ENCODE data around the gene ISLR2. TPM values are rescaled to one million over a fixed set of nuclear protein-coding genes. Genes with fewer than 3 reads are reported as not detected.
A peak's percentile ranks its signal among the peaks of the same experiment; 100 is the strongest.

Gene ISLR2
- total RNA-seq, 1 donor from 2014 or later: not detected

GRCh38 chr15:74170875-74171578, 40.6 kb downstream of the ISLR2 start:
- Mint-ChIP-seq H3K4me3 (no peak overlapping the region), H3K4me1 (ENCODE audit: low read depth) (no peaks in the 10 kb centered on the region), H3K36me3 (ENCODE audit: low read depth) (no peaks in the 10 kb centered on the region), H3K27me3 (ENCODE audit: insufficient read depth) (peaks cover 1% of the 10 kb centered on the region), H3K27ac (no peak overlapping the region), H3K9me3 (no peaks in the 10 kb centered on the region)
- no peak for DNase-seq (ENCODE audit: low spot score)
- intact Hi-C loops (cut with micrococcal nuclease): no loop called here

DNA sequence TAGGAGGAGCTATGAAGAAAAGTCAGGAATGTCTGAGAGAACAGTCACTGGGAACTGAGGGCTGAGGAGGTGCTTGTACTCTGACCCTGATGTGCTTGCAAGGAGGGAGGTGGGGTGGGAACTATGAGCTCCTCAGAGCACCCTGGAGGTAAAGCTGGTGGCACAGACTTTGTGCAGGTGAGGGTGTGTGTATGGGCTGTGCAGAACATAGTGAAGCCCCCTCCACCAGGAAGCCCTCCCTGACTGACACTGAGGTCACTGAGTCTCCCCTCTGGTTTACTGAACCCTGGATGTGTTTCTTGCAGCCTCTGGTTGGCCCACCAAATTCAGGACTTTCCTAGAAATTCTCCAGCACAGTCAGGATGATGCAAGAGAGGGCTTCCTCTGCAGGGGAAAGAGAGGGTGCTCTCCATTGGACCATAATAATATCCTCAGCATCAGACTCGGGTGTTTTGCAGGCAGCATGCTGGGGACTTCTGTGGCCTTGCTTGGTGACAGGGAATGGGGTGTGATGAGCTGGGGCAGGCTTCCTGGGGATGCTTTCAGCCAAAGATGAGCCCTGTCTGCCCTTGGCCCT, 41.7 kb downstream of the ISLR2 start:
- DNase-seq (ENCODE audit: low spot score): no peak

DNA sequence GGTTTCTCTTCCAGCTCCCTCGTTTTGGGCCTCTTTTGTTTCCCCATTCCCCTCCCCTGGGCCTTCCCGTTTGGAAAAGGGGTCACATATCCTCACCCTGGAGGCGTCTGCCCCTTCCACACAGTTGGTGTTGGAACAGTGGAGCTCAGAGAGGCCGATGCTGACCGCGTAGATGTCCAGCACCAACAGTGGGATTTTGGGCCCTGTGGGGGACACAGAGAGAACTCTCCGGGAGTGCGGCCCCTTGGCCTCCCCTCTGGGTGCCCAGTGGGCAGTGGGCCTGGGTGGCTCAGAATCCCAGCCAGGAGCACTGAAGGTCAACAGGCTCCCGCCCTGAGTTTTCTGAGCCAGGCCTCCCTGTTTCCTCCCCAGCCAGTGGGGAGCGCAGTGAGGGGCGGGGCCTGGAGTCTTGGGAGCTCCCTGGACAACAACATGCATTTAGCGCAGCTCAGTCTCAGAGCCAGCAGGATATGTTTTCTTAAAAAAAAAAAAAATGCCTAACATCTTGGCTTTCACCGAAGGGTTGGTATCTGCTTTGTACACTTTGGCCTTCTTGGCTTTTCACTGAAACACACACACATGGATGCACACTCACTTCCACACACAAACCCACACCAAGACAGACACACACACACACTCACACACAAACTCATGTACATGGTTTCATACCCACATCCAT, 42.5 kb downstream of the ISLR2 start:
- Mint-ChIP-seq H3K9me3 (no peaks in the 10 kb centered on the region), H3K4me3 (no peak overlapping the region), H3K27me3 (ENCODE audit: insufficient read depth) (peaks cover 3% of the 10 kb centered on the region), H3K4me1 (ENCODE audit: low read depth) (no peaks in the 10 kb centered on the region), H3K27ac (peak overlapping the region; percentile 66), H3K36me3 (ENCODE audit: low read depth) (no peaks in the 10 kb centered on the region)
- no peak for DNase-seq (ENCODE audit: low spot score)
- intact Hi-C loops (cut with micrococcal nuclease): no loop called here

More for the DNA sequence above, 41.7 kb downstream of the ISLR2 start:
- H3K4me1 Mint-ChIP-seq (ENCODE audit: low read depth): no peaks in the 10 kb centered on the region
- no peaks in the 10 kb centered on the region for H3K9me3 Mint-ChIP-seq
- peaks cover 3% of the 10 kb centered on the region for H3K27me3 Mint-ChIP-seq (ENCODE audit: insufficient read depth)
- no peaks in the 10 kb centered on the region for H3K36me3 Mint-ChIP-seq (ENCODE audit: low read depth)
- intact Hi-C loops (cut with micrococcal nuclease): no loop called here
- H3K27ac Mint-ChIP-seq: no peak overlapping the region
- H3K4me3 Mint-ChIP-seq: no peak overlapping the region

GRCh38 chr15:74173380-74174218, 43.2 kb downstream of the ISLR2 start, which contains the start of gene ISLR:
Gene ISLR, plus strand, starts transcription at chr15:74173710. Its CDS starts 1,149 bp downstream, at chr15:74174859.
- Mint-ChIP-seq H3K9me3 (no peaks in the 10 kb centered on the region), H3K4me1 (ENCODE audit: low read depth) (no peaks in the 10 kb centered on the region), H3K27me3 (ENCODE audit: insufficient read depth) (peaks cover 3% of the 10 kb centered on the region), H3K27ac (peak within 1 kb of the TSS; percentile 66), H3K4me3 (no peak within 1 kb of the TSS), H3K36me3 (ENCODE audit: low read depth) (no peaks in the 10 kb centered on the region)
- intact Hi-C loops (cut with micrococcal nuclease): no loop called here
- DNase-seq (ENCODE audit: low spot score): no peak

GRCh38 chr15:74174219-74174957, 44.0 kb downstream of the ISLR2 start:
- H3K4me3 Mint-ChIP-seq: no peak overlapping the region
- peaks cover 1% of the 10 kb centered on the region for H3K27me3 Mint-ChIP-seq (ENCODE audit: insufficient read depth)
- H3K36me3 Mint-ChIP-seq (ENCODE audit: low read depth): no peaks in the 10 kb centered on the region
- H3K27ac Mint-ChIP-seq: no peak overlapping the region
- no peaks in the 10 kb centered on the region for H3K4me1 Mint-ChIP-seq (ENCODE audit: low read depth)
- H3K9me3 Mint-ChIP-seq: no peaks in the 10 kb centered on the region
- DNase-seq (ENCODE audit: low spot score): no peak
- intact Hi-C loops (cut with micrococcal nuclease): no loop called here

GRCh38 chr15:74174958-74175253, 44.5 kb downstream of the ISLR2 start:
- no peaks in the 10 kb centered on the region for H3K4me1 Mint-ChIP-seq (ENCODE audit: low read depth)
- no peak for DNase-seq (ENCODE audit: low spot score)
- H3K36me3 Mint-ChIP-seq (ENCODE audit: low read depth): no peaks in the 10 kb centered on the region
- intact Hi-C loops (cut with micrococcal nuclease): no loop called here
- no peaks in the 10 kb centered on the region for H3K9me3 Mint-ChIP-seq
- H3K4me3 Mint-ChIP-seq: no peak overlapping the region
- H3K27ac Mint-ChIP-seq: no peak overlapping the region
- H3K27me3 Mint-ChIP-seq (ENCODE audit: insufficient read depth): peaks cover 1% of the 10 kb centered on the region

GRCh38 chr15:74175271-74176191, 45.1 kb downstream of the ISLR2 start:
- intact Hi-C loops (cut with micrococcal nuclease): no loop called here
- Mint-ChIP-seq H3K36me3 (ENCODE audit: low read depth) (no peaks in the 10 kb centered on the region), H3K27me3 (ENCODE audit: insufficient read depth) (peaks cover 3% of the 10 kb centered on the region), H3K4me1 (ENCODE audit: low read depth) (no peaks in the 10 kb centered on the region), H3K9me3 (no peaks in the 10 kb centered on the region), H3K27ac (no peak overlapping the region), H3K4me3 (no peak overlapping the region)
- no peak for DNase-seq (ENCODE audit: low spot score)

DNA sequence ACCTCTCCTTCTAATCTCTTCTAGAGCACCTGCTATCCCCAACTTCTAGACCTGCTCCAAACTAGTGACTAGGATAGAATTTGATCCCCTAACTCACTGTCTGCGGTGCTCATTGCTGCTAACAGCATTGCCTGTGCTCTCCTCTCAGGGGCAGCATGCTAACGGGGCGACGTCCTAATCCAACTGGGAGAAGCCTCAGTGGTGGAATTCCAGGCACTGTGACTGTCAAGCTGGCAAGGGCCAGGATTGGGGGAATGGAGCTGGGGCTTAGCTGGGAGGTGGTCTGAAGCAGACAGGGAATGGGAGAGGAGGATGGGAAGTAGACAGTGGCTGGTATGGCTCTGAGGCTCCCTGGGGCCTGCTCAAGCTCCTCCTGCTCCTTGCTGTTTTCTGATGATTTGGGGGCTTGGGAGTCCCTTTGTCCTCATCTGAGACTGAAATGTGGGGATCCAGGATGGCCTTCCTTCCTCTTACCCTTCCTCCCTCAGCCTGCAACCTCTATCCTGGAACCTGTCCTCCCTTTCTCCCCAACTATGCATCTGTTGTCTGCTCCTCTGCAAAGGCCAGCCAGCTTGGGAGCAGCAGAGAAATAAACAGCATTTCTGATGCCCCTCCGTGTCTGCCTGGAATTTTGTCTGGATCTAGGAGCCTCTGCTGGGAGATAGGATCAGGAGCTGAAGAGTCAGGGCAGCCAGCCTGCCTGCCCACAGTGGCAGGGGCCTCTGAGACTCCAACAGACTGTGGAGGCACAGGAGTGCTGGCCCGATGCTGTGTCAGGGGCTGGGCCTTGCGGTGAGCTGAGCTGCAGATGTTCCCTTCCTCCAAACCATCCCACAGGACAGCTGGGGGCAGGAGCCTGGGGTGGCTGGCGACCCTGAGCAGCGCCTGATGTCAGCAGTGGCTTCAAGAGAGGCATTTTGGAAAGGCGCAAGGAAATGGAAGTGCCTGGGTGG, 46.2 kb downstream of the ISLR2 start:
- Mint-ChIP-seq H3K36me3 (ENCODE audit: low read depth) (no peaks in the 10 kb centered on the region), H3K4me1 (ENCODE audit: low read depth) (no peaks in the 10 kb centered on the region), H3K27me3 (ENCODE audit: insufficient read depth) (peaks cover 3% of the 10 kb centered on the region), H3K4me3 (no peak overlapping the region), H3K27ac (no peak overlapping the region), H3K9me3 (no peaks in the 10 kb centered on the region)
- intact Hi-C loops (cut with micrococcal nuclease): no loop called here
- DNase-seq (ENCODE audit: low spot score): no peak

GRCh38 chr15:74178326-74179100, 48.1 kb downstream of the ISLR2 start:
- peaks cover 3% of the 10 kb centered on the region for H3K27me3 Mint-ChIP-seq (ENCODE audit: insufficient read depth)
- no peak for DNase-seq (ENCODE audit: low spot score)
- no peaks in the 10 kb centered on the region for H3K36me3 Mint-ChIP-seq (ENCODE audit: low read depth)
- intact Hi-C loops (cut with micrococcal nuclease): no loop called here
- H3K4me1 Mint-ChIP-seq (ENCODE audit: low read depth): no peaks in the 10 kb centered on the region
- H3K4me3 Mint-ChIP-seq: no peak overlapping the region
- no peaks in the 10 kb centered on the region for H3K9me3 Mint-ChIP-seq
- no peak overlapping the region for H3K27ac Mint-ChIP-seq

DNA sequence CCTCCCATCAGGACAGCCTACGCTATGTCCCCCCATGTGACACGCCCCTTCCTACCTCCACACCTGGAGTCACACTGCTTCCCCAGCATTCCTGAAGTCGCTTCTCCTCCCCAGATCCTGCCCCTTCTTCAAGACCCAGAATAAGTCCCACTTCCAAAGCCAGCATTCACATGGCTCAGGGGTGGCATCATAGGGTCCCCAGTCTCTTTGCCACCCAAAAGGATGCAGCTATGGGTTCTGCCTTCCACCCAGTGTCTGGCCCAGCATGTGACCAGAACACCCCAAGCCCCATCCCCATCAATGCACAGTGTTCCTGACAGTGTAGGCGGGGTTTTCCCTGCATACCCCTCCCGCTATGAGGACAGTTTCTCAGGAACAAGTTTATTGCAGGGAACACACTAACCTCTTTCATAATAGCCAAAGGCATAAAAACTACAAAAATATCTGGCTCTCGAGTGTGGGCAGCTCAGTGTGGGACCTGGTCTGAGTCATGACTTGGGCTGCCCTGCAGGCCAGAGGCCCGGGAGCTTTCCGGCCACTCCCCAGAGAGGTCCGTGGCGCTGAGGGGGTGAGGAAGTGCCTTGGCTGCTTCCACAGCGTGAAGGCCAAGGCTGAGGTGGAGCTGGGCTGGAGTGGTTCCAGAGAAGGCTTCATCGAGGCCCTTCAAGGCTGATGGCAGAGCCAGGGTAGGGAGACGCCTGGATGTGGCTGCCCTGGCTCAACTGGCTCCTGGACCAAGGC, 48.9 kb downstream of the ISLR2 start:
- H3K4me1 Mint-ChIP-seq (ENCODE audit: low read depth): no peaks in the 10 kb centered on the region
- H3K27me3 Mint-ChIP-seq (ENCODE audit: insufficient read depth): peaks cover 3% of the 10 kb centered on the region
- no peak for DNase-seq (ENCODE audit: low spot score)
- H3K27ac Mint-ChIP-seq: no peak overlapping the region
- H3K9me3 Mint-ChIP-seq: no peaks in the 10 kb centered on the region
- intact Hi-C loops (cut with micrococcal nuclease): no loop called here
- H3K36me3 Mint-ChIP-seq (ENCODE audit: low read depth): no peaks in the 10 kb centered on the region
- H3K4me3 Mint-ChIP-seq: no peak overlapping the region

All from activated T-helper 1 cell treated with anti-CD3 and anti-CD28 coated beads, Interleukin-12 subunit alpha, Interleukin-12 subunit beta, Interleukin-2, Interleukin-4 antibody, amounts not matched to agents 30 ng/mL and 10 ng/mL and 1 ng/mL, durations not matched to agents 14 hours and 24 hours and 36 hours (primary cell).